ENCODE measurements around the gene METAP2. TPM values are rescaled to one million over a fixed set of nuclear protein-coding genes. Genes with fewer than 3 reads are reported as not detected.

The METAP2 gene
- total RNA-seq, 1 donor from 2014 or later, result 118 TPM

- Mint-ChIP-seq H3K36me3 (ENCODE audit: low read depth) (peaks cover 3% of the 10 kb centered on the region), H3K4me1 (ENCODE audit: low read depth) (peaks cover 29% of the 10 kb centered on the region), H3K27ac (peak overlapping the region; percentile 77), H3K9me3 (peaks cover 7% of the 10 kb centered on the region), H3K4me3 (peak overlapping the region; percentile 91), H3K27me3 (ENCODE audit: insufficient read depth) (peaks cover 3% of the 10 kb centered on the region)
- peak; percentile 5 for DNase-seq (ENCODE audit: low spot score)
- intact Hi-C loops (cut with micrococcal nuclease), result loop anchor here (1.0 to 5.0 kb wide), 5 partner anchors 14 to 969 kb away; partner anchors contain the start of genes METAP2 and NDUFA12
These were observed 74.1 kb downstream of the METAP2 start for GRCh38 chr12:95548056-95548538.

- peaks cover 7% of the 10 kb centered on the region for H3K9me3 Mint-ChIP-seq
- peak; percentile 66 for DNase-seq (ENCODE audit: low spot score)
- H3K36me3 Mint-ChIP-seq (ENCODE audit: low read depth), result peaks cover 3% of the 10 kb centered on the region
- H3K27me3 Mint-ChIP-seq (ENCODE audit: insufficient read depth), result peaks cover 3% of the 10 kb centered on the region
- peaks cover 34% of the 10 kb centered on the region for H3K4me1 Mint-ChIP-seq (ENCODE audit: low read depth)
- H3K27ac Mint-ChIP-seq, result peak overlapping the region; percentile 62
- peak overlapping the region; percentile 91 for H3K4me3 Mint-ChIP-seq
- intact Hi-C loops (cut with micrococcal nuclease), result loop anchor here (1.0 to 5.0 kb wide), 6 partner anchors 14 to 969 kb away; partner anchors contain the start of genes METAP2, NDUFA12 and SNRPF
These were observed 74.8 kb downstream of the METAP2 start for GRCh38 chr12:95548539-95549391.

- DNase-seq (ENCODE audit: low spot score), result no peak
- intact Hi-C loops (cut with micrococcal nuclease), result loop anchor here (1.0 to 5.0 kb wide), 4 partner anchors 309 to 968 kb away; partner anchors contain the start of genes AMDHD1, CCDC38, NDUFA12 and SNRPF
- Mint-ChIP-seq H3K36me3 (ENCODE audit: low read depth) (peaks cover 3% of the 10 kb centered on the region), H3K27me3 (ENCODE audit: insufficient read depth) (peaks cover 3% of the 10 kb centered on the region), H3K27ac (peak overlapping the region; percentile 60), H3K4me3 (peak overlapping the region; percentile 91), H3K4me1 (ENCODE audit: low read depth) (peaks cover 41% of the 10 kb centered on the region), H3K9me3 (peaks cover 7% of the 10 kb centered on the region)
These were observed 75.6 kb downstream of the METAP2 start for GRCh38 chr12:95549392-95550084.

- H3K9me3 Mint-ChIP-seq, result peaks cover 7% of the 10 kb centered on the region
- H3K4me1 Mint-ChIP-seq (ENCODE audit: low read depth), result peaks cover 44% of the 10 kb centered on the region
- H3K27me3 Mint-ChIP-seq (ENCODE audit: insufficient read depth), result peaks cover 4% of the 10 kb centered on the region
- H3K4me3 Mint-ChIP-seq, result peak within 1 kb of the TSS; percentile 58
- H3K27ac Mint-ChIP-seq, result peak within 1 kb of the TSS; percentile 53
- H3K36me3 Mint-ChIP-seq (ENCODE audit: low read depth), result peaks cover 3% of the 10 kb centered on the region
- DNase-seq (ENCODE audit: low spot score), result no peak
- intact Hi-C loops (cut with micrococcal nuclease), result loop anchor here (5.0 kb wide), 1 partner anchor 391 kb away; the partner anchor contains the start of genes AMDHD1 and CCDC38
These were observed 77.4 kb downstream of the METAP2 start, which contains the start of gene USP44 for GRCh38 chr12:95551305-95551704. USP44 (minus strand) TSS chr12:95551476; CDS start chr12:95534256, 17,220 bp downstream.

GRCh38 chr12:95551913-95552516, 78.1 kb downstream of the METAP2 start:
- Mint-ChIP-seq H3K4me3 (peak overlapping the region; percentile 58), H3K36me3 (ENCODE audit: low read depth) (peaks cover 3% of the 10 kb centered on the region), H3K27ac (peak overlapping the region; percentile 53), H3K4me1 (ENCODE audit: low read depth) (peaks cover 43% of the 10 kb centered on the region), H3K27me3 (ENCODE audit: insufficient read depth) (peaks cover 5% of the 10 kb centered on the region), H3K9me3 (peaks cover 7% of the 10 kb centered on the region)
- no peak for DNase-seq (ENCODE audit: low spot score)
- intact Hi-C loops (cut with micrococcal nuclease), result loop anchor here (5.0 kb wide), 1 partner anchor 390 kb away; the partner anchor contains the start of genes AMDHD1 and CCDC38

GRCh38 chr12:95553197-95553943, 79.4 kb downstream of the METAP2 start:
- no peak for DNase-seq (ENCODE audit: low spot score)
- Mint-ChIP-seq H3K9me3 (peaks cover 7% of the 10 kb centered on the region), H3K4me3 (peak overlapping the region; percentile 12), H3K27me3 (ENCODE audit: insufficient read depth) (peaks cover 5% of the 10 kb centered on the region), H3K36me3 (ENCODE audit: low read depth) (peaks cover 3% of the 10 kb centered on the region), H3K4me1 (ENCODE audit: low read depth) (peaks cover 34% of the 10 kb centered on the region), H3K27ac (no peak overlapping the region)
- intact Hi-C loops (cut with micrococcal nuclease), result loop anchor here (5.0 kb wide), 1 partner anchor 389 kb away; the partner anchor contains the start of genes AMDHD1 and CCDC38

- intact Hi-C loops (cut with micrococcal nuclease), result loop anchor here (5.0 kb wide), 1 partner anchor 388 kb away; the partner anchor contains the start of genes AMDHD1 and CCDC38
These were observed 80.7 kb downstream of the METAP2 start for GRCh38 chr12:95554532-95555071.

GRCh38 chr12:95557625-95558024, 83.7 kb downstream of the METAP2 start:
- peaks cover 5% of the 10 kb centered on the region for H3K27me3 Mint-ChIP-seq (ENCODE audit: insufficient read depth)
- intact Hi-C loops (cut with micrococcal nuclease), result no loop called here
- no peak for DNase-seq (ENCODE audit: low spot score)
- no peaks in the 10 kb centered on the region for H3K36me3 Mint-ChIP-seq (ENCODE audit: low read depth)
- H3K4me3 Mint-ChIP-seq, result no peak overlapping the region
- peaks cover 18% of the 10 kb centered on the region for H3K4me1 Mint-ChIP-seq (ENCODE audit: low read depth)
- H3K27ac Mint-ChIP-seq, result no peak overlapping the region
- H3K9me3 Mint-ChIP-seq, result no peaks in the 10 kb centered on the region

More at GRCh38 chr12:95554532-95555071, 80.7 kb downstream of the METAP2 start:
- H3K36me3 Mint-ChIP-seq (ENCODE audit: low read depth), result peaks cover under 1% of the 10 kb centered on the region
- H3K9me3 Mint-ChIP-seq, result peaks cover under 1% of the 10 kb centered on the region
- no peak overlapping the region for H3K4me3 Mint-ChIP-seq
- H3K27ac Mint-ChIP-seq, result no peak overlapping the region
- no peak for DNase-seq (ENCODE audit: low spot score)
- peaks cover 2% of the 10 kb centered on the region for H3K27me3 Mint-ChIP-seq (ENCODE audit: insufficient read depth)
- H3K4me1 Mint-ChIP-seq (ENCODE audit: low read depth), result peaks cover 34% of the 10 kb centered on the region

Other genes with a start within 250 kb of the METAP2 start
- 3.6 and 4.4 TPM in 2 replicates for gene USP44, start 77.3 kb downstream of the METAP2 start, total RNA-seq